Measurements from ENCODE around the gene DAPK1.

Gene DAPK1

DNA sequence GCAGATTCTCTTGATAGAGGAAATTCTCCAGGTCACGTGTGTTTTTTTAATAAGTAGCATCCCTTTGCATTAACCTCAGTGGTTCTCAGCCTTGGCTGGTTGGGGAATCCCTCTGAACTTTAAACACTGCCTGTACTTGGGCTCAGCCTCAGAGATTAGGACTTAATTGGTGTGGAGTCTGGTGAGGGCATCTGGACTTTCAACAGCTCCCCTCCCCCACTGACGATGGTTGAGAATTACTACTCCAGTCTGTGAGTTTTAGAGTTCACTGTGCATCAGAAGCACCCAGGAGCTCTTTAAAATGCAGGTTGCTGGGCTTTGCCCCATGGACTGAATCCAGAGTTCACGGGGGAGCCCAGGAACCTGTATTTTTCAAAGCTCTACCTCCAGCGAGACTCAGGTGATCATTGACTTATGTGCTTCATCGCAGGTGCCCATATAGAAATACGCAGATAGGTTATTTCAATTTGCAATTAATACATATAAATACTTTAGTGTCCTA is 71.4 kb downstream of the DAPK1 start:
- no peak for DNase-seq (ENCODE audit: low read depth in 2 of 2)

DNA sequence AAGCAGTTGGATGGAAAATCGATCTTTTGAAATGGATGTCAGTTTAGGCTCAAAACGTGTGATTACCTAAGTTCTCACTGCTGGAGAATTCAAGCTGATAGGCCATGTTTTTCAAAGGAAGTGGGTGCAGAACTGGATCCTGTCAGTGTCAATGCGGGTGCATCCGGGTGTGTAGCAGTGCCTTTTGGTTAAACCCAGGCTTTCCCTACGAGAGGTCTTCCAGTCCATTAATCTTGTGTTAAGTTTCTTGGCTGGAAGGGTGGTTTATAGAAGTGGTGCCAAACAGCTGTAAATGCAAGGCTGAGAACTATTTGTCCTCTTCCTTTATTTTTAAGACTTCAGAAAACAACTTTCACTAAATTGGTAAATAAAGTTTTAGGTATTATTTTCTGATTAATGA is 71.9 kb downstream of the DAPK1 start:
- no peak for DNase-seq (ENCODE audit: low read depth in 2 of 2)

DNA sequence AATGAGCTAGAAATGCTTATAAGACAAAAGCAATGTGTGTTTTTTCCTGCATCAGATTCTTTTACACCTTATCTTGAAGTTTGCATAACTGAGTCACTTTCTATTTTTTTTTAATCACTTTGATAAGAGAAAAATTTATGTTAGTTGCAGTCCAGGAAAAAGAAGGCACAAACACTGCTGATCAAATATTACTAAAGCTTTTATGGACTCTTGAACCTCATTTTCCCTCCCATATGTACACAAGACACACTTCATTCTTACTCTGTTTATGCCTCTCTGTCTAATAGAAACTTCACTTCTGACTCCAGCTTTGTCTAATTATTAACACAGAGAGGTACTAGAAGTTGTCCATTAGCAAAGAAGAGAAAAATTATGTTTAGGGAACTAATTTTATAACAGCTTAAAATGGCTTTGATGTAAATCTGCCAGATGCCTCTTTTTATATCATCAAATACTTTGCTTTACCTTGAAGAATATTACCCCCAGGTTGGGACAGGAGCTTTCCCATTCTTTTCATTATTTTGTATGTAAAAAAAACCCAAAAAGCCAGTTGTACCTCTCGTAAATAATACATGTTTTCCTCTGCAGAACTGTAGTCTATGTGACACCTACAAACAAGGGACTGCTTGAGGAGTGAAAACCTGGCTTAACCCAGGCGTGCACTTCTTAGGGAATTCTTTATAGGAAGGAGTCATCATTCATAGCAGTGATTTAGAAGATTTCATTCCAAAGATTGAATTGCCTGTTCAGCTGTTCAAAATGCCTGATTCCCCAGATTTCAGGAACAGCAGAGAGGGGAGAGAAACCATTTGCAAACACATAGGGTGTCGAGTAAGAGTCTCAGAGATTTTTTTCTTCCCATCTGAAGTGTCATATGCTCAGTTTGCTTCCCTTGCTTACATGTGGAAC is 72.6 kb downstream of the DAPK1 start:
- DNase-seq (ENCODE audit: low read depth in 2 of 2), result no peak

DNA sequence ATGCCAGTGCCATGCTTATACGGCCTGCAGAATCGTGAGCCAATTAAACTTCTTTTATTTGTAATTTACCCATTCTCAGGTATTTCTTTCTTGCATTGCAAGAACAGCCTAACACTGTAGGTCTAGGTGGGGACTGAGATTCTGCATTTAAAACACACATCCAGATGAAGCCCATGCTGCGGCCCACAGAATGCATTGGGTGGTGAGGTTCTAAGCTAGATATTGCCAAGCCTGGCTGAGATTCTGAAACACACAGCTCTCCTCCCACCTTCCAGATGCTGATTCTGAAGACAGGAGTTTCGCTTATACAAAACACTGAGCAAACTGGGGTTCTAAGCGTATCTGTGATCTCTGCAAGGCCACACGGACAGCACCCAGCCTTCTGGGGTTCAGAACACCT is 75.1 kb downstream of the DAPK1 start:
- DNase-seq (ENCODE audit: low read depth in 2 of 2), result no peak

GRCh38 chr9:87573841-87574342 is 76.2 kb downstream of the DAPK1 start:
- no peak for DNase-seq (ENCODE audit: low read depth in 2 of 2)

DNA sequence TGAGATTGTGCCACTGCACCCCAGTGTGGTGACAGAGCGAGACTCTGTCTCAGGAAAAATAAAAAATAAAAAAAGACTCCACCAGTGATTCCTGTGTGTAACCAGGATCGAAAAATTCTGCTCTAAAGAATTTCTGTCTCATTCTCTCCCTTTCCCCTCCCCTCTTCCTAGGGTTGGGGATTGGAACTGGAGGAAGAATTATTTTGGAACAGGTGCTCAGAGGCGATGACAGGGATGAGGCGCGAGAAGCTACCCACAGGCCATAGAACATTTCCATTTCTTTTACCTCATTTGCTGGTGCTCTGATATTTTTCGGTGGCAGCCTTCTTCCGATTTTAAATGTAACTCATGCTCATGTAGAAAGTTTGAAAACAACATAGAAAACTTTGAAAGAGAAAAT is 80.1 kb downstream of the DAPK1 start:
- no peak for DNase-seq (ENCODE audit: low read depth in 2 of 2)

DNA sequence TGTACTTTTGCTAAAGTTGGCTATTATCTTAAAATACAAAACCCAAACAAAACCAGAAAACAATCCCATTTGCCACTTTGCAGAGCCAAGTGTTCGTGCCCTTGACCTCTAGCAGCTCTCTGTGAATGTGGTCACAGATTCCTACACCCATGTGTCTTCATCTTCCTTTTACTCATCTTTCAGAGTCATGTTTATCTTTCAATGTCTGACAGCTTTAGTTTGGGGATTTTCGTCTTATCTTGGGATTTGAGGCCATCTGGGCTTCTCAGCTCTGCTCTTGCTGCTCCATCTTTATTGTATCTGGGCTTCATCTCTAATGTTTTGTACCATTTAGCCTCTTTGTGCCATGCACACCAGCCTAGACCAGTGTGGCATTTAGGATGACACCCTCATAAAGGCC is 81.0 kb downstream of the DAPK1 start:
- no peak for DNase-seq (ENCODE audit: low read depth in 2 of 2)

DNA sequence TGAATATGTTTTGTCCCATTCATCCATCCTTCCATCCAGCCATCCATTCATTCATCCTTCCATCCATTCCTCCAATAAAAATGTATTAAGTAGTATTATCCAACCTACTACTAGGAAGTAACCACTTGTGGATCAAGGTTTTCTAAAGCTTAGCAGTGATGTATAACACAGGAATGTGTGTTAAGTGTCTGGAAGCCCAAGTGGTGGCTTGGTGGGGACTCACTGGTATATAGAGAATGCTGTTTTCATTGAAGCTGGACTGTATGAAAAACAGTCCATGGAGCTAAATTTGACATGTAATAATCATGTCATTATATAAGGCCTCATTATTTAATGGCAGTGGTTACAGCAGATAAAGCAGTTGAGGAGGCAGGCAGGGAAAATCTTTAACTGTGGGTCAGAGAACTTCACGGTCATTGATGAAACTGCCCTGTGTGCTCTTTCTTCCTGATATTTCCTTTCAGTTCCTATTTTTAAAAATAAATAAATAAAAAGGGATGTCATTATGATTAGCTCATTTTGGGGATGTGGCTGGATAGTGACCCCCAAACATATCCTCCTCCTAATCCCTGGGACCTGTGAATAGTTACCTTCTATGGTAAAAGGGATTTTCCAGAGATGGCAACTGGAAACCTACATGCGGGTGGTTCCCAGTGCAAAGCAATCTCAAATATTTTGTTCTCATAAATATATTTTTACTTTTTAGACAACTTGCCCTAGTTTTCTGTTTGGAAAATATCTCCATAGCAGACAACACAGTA is 82.3 kb downstream of the DAPK1 start:
- DNase-seq (ENCODE audit: low read depth in 2 of 2), result no peak

- DNase-seq (ENCODE audit: low read depth in 2 of 2), result no peak
These were observed 83.3 kb downstream of the DAPK1 start for GRCh38 chr9:87580941-87581438.

DNA sequence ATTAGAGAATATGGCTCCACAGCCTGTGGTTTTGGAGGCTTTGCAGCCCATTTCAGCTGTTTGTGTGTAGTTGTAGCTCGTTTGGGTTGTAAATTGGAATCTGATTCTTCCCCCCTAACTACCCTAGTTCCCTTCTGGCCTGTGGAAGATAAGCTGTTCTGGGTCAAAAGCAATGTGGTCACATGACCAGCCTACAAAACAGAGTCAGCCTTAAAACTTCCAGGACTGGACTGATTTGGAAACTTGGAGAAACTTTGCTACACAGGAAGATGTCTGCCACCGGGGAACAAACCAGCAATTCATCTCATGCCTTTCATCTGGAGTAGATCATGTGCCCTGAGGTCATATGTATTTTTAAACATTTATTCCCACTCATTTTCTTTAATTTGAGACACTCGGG is 83.8 kb downstream of the DAPK1 start:
- no peak for DNase-seq (ENCODE audit: low read depth in 2 of 2)

DNA sequence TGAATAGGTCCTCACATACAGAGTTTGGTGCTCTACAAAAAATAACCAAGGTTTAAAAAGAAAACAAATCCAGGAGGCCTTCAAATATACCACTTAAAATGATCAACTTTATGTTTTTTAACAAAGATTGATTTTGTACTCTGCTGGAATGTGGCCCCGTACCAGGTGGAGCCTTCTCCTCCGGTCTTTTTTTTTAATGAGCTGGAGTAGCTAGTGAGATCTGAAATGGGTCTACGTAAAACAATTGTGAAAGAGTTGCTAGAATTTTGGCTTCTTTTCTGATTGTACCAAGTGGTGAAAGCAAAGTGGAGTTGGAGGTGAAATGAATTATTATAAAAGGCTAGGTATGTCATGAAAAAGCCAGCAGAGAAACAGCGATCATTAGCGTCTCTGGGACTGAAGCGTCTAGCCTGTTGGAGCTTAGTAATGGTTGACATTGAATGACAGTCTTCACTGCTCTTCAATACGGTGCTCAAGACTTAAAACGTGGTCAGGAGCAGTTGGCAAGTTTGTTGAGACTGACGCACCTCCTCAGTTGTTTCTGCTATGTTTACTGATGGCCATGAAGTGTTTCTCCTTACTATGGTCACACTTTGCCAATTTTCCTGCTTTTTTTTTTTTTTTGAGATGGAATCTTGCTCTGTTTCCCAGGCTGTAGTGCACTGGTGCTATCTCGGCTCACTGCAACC is 84.4 kb downstream of the DAPK1 start:
- DNase-seq (ENCODE audit: low read depth in 2 of 2), result no peak

- no peak for DNase-seq (ENCODE audit: low read depth in 2 of 2)
These were observed 86.7 kb downstream of the DAPK1 start for GRCh38 chr9:87584326-87584725.

DNA sequence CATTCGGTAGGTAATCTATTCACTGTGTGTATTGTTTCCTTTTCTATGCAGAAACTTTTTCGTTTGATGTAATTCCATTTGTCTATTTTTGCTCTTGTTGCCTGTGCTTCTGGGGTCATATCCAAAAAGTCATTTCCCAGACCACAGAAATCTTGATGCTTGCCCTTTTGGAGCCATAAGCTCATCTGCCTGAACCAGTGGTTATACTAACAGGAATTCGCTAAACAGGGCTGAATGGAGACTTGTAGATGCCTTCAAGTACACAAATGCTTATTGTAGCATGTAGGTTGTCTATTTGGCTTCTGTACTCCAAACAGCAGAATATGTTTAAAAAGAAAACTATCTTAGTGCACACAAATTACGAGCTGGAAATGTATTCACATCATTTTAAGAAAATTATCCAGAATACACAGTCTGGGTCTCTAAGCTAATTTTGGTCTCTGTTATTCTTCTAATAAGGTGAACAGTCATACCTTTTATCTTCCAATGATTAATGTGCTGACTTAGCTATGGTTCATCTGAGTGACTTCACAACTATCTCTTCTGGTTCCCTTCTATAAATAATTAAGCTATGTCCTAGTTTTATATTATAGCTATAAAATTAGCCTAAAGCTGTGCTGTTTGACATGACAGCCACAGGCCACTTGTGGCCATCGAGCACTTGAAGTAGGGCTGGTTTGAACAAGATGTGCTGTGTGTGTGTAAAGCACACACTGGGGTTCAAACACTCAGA is 87.6 kb downstream of the DAPK1 start:
- no peak for DNase-seq (ENCODE audit: low read depth in 2 of 2)

- DNase-seq (ENCODE audit: low read depth in 2 of 2), result no peak
These were observed 89.2 kb downstream of the DAPK1 start for GRCh38 chr9:87586731-87587355.

- no peak for DNase-seq (ENCODE audit: low read depth in 2 of 2)
These were observed 89.7 kb downstream of the DAPK1 start for GRCh38 chr9:87587356-87587745.

GRCh38 chr9:87587864-87588263 is 90.2 kb downstream of the DAPK1 start:
- no peak for DNase-seq (ENCODE audit: low read depth in 2 of 2)

DNA sequence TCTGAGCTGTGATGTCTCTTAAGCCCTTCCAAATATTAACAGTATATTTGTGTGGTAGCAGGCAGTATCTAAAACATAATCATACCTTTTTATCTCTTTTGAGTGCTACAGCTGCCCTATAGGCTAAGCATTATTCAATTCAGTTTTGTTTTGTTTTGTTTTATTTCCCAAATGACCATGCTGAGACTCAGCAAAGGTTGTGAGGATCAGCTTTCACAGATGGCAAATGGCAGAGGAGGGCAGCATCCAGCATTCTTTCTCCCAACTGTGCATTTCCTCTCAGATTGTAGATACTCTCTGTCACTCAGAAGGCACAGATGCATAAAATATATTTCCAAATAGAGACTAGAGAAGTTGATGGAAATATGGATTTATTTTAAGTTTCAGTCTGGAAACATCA is 90.7 kb downstream of the DAPK1 start:
- no peak for DNase-seq (ENCODE audit: low read depth in 2 of 2)

DNA sequence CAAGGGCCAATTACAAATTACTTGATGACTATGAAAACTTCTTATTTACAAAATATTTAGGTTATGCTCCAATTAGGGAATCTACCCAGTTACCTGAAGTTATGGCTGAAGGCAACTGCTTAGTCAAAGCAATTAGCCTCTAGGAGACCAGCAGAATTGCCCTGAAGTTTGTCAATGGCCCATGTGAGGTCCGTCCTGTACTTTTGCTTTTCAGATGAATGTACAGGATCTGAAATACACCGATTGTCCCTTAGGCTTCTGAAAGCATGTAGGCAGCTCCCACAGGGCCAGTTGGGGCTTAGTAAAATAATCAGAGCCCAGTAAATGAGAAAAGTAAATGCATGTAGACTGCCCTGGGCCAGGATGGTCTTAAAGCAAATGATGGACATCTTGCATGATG is 93.3 kb downstream of the DAPK1 start:
- DNase-seq (ENCODE audit: low read depth in 2 of 2), result no peak

- no peak for DNase-seq (ENCODE audit: low read depth in 2 of 2)
These were observed 95.1 kb downstream of the DAPK1 start for GRCh38 chr9:87592554-87593358.
